8988T (cell line): ENCODE results near the gene PICK1.
"Not testable (repeated sequence)": the region's sequence is repeated elsewhere in the genome, so short reads cannot be mapped to it uniquely, and the experiment has no call there.

ENCODE experiments used
- DNase-seq: peaks from one replicate; pipeline ENCODE4 v3.0.0; 2011

Gene PICK1

DNA sequence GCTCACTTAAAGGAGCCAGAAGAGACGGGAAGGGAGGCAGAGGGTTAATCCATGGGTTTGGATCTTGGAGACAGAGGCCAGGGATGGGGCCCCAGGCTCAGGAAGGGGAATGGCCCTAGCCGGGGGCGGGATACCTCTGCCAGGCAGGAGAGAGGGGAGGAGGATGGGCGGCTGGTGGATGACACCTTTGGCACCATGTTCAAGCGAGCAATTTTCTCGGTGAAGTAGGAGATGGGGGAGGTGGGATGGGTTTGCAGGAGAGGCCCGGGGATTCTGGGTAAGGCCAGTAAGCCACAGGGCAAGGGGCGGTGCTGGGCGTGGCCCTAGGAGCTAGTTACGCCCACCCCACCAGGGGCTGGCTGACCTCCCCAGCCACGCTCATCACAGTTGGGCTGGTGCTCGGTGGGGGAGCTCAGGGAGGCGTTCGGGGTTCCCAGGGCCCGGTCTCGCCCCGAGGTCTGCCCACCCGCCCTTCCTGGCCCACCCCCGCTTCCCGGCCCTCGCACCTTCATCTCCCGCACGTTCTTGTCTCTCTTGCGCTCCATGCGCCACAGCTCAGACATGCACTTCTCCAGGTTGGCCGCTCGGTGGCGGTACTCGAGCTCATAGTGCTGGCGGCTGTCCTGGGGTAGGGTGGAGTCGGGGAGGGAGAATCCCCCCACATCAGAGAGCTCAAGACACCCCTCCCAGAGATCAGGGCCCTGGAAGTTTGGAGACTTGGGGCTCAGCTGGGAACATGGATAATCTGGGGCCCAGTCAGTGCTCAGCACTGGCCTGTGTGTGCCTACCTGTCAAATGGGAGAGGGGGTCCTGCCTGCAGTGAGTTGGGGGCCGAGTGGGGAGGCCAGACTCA, 40.6 kb downstream of the PICK1 start:
- DNase-seq = peak; percentile 72

DNA sequence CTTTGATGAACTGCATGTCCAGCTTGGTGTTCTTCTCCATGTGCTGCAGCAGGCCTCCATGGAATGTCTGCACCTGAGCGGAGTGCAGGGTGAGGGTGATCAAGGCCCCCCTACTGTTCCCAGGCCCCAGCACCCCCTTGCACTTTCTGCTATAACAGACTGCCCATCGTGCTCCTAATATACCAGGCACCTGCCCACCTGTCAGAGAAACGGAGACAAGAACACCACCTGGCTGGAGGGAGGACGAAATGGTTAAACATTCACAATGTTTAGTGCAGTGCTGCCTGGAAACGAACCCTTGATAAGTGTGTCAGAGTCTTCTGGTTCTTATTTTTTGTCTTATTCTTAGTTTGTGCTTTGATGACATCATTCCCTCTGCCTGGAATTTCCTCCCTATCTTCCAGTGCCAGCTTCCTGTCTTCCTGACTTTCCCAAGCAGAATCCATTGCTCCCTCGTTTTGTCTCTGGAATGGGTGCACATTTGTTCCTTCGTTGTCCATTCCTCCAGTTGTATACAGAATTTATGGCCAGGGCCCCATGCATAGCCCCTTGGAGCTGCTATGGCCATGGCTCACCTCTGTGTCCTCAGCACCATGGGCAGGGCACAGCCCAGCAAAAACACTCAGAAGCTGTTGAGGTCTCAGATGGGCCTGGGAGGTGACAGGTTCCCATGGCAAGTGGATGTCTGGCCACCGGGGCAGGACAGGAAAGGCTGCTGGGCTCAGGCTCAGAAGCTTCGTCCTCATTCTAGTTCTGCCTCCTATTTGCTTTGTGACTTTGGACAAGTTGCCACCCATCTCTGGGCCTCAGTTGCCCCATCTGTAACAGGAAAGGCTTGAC, 41.4 kb downstream of the PICK1 start:
- DNase-seq = no peak

DNA sequence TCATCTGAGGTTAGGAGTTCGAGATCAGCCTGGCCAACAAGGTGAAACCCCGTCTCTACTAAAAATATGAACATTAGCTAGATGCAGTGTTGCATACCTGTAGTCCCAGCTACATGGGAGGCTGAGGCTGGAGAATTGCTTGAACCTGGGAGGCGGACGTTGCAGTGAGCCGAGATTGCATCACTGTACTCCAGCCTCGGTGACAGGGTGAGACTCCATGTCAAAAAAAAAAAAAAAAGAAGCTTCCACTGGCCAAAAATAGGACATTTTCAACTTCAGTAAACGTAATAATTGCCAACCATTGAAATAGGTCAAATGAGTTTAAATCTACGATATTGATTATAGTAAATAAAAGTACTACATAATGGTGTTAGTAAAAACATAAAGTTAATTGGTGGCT, 46.4 kb downstream of the PICK1 start:
- DNase-seq = no peak

DNA sequence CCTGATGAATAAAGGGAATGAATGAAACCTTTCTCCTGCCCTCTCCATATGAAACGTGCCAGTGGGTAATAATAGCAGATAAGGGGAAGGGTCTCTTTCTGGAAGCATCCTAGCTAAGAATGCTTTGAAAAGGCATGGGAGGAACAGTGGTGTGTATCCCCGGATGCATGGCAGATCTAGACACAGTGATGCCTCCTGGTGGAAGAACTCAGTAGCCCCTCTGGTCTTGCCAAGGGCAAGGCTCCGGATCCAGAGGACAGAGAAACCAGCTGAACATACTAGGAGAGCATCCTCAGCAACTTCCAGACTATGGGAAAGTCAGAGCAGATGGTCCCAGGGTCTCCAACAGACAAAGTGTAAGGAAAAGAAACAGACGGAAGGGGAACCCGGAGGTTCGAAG, 46.9 kb downstream of the PICK1 start:
- no peak for DNase-seq

DNA sequence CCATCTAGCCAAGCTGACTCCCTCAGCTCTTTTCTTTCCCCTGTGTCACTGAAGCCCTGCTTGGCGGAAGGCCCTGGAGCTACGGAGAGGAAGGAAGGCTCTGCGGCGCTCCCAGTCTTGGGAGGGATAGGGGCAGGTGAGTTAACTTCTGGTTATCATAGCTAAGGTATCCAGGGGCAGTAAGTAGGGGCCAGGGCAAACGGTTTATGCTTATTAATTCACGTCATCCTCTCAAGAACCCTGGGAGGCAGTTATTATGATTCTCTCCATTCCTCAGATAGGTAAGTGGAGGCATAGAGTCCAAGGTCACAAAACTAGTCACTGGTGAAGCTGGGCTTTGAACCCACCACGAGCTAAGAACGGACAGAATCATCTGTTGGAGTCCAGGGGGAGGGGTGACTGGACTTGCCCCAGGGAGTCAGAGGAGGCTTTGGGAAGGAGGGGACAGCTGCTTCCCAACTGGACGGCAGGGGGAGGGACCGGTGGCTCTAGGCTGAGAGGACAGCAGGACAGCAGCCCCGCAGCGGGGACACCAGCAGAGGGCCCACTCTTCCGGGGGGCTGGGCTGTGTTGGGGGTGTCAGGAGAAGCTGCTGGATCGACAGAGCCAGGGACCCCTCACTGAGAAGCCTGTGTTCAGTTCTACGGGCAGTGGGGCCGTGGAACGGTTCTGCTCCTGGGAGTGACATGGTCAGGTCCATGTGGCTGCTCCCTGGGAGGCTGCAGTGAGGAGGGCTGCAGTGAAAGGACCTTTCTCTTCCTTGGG, 49.8 kb downstream of the PICK1 start:
- DNase-seq = no peak

DNA sequence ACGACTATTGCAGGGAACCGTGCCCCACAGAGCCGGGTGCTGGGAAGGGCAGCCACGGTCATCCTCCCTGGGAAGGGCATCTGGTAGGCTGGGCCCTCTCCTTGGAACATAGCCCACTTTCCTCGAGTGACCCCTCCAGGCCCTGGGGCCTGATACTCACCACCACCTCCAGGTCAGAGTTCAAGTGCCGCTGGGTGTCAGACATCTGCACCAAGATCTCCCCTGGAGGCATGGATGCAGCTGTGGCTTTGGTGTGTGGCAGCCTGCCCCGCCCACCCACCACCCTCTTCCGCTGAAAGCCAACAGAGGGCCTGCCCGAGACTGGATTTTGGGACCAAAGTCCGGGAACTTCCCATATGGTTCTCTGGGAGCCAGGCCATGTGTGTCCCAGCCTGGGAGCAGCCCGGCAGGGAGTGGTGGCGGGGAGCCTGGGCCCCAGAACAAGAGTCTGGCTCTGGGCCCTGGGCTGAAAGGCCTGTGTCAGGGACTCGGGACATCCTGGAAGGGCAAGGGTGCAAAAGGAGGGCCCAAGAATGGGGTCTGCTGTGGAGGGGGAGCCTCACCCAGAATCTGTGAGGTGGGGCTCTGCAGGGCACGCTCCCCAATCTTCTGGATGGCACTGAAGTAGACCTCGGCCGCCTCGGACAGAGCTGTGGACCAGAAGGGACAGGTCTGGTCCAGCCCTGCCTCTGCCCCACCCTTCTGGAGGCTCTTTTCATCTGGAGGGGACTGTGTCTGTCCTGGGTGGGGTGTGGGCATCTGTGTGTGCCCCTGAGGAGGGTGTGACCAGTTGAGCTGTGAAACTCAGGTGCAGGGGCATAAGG, 50.7 kb downstream of the PICK1 start:
- DNase-seq = no peak

DNA sequence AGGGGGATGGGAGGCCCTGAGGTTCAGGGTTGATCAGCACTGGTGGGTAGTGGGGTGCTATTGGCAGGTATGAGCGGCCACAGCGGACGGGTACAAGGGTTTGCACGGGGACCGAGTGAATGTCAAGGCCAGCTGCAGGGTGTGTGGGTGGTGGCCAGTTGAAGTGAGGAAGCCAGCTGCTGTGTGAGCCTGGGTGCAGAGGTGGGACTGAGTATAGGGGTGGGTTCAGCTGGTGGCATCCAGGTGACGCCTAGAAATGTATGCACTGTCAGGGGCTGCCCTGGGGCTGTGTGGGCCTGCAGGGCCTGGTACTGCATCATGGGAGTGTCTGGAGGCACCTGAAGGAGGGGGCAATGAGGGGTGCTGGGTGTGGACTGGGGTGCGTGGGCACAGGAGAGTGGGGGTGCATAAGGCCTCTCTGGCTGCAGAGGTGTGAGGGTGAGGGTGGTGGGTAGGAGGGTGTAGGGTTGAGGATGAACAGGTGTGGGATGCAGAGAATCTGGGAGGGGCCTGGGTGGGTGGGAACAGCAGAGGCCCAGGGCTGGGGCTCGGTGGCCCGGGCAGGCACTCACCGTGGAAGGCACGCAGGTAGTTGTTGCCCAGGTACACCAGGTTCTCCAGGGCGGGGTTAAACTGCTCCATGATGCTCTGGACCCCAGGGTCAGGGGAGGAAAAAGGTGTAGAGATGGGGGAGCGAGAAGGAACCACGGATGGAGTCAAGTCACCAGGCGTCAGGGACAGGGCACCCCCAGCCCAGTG, 51.5 kb downstream of the PICK1 start:
- no peak for DNase-seq

DNA sequence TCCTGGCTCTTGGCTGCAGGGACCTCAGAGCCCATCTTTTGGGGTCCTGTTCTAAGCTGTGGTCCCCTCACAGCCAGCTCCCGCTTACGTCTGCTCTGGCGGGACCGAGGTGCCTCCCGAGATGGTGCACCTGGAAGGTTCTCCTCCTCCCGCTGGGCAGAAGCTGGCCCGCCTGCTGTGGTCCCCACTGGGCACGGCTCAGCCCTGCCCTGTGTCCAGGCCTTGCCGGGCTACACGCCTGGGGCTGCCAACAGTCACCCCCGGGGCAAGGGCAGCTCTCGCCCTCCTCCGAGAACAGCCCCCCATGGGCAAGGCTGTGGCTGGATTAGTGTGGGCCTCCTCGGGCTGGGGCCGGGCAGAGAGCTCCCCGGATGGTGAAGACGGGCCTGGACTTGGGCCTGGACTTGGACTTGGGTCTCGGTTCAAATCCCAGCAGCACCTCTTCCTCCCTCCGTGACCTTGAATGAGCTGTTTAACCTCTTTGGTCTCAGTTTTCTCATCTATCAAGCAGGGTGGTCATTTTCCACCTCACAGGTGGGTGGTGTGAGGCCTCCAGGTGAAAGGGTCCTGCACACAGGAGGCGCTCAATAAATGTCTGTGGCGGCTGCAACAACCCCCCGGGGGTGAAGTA, 52.3 kb downstream of the PICK1 start:
- no peak for DNase-seq

DNA sequence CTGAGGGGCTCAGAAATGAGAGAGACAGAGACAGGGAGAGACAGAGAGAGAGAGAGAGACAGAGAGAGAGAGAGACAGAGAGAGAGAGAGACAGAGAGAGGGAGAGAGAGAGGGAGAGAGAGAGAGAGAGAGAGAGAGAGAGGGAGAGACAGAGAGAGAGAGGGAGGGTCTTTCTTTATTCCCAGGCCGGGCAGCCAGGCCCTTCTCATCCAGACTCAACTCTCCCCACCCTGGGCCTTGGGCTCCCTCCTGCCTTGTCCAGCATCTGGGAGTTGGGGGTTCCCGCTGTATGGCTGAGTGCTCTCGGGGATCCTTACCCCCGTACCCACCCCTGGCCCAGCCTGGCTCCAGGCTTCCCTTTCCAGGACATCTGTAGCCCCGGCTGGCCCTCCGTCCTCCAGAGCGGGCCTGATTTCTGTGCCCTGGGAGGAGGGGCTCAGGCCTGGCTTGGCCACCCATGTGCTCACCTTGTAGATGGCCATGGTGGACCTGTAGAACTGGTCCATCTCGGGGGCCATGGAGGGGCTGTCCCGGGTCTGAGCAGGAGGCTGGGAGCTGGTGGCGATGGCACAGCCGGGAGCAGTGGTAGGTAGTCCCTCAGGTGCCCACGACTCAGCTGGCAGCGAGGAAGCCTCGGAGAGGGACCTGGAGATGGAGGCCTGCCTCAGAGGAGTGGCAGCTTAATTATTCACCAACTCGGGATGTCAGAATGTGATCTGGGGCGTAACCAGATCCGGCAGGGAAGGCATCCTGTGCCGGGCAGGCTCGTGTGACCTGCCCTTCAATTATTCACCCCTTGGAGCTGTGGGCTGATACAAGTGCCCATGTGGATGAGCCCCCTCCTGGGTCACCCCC, 53.0 kb downstream of the PICK1 start, which contains the start of gene BAIAP2L2:
BAIAP2L2 (minus strand) TSS at position 677 of the 855 bp plus-strand sequence; CDS start at position 518, 159 bp downstream.
- no peak for DNase-seq

DNA sequence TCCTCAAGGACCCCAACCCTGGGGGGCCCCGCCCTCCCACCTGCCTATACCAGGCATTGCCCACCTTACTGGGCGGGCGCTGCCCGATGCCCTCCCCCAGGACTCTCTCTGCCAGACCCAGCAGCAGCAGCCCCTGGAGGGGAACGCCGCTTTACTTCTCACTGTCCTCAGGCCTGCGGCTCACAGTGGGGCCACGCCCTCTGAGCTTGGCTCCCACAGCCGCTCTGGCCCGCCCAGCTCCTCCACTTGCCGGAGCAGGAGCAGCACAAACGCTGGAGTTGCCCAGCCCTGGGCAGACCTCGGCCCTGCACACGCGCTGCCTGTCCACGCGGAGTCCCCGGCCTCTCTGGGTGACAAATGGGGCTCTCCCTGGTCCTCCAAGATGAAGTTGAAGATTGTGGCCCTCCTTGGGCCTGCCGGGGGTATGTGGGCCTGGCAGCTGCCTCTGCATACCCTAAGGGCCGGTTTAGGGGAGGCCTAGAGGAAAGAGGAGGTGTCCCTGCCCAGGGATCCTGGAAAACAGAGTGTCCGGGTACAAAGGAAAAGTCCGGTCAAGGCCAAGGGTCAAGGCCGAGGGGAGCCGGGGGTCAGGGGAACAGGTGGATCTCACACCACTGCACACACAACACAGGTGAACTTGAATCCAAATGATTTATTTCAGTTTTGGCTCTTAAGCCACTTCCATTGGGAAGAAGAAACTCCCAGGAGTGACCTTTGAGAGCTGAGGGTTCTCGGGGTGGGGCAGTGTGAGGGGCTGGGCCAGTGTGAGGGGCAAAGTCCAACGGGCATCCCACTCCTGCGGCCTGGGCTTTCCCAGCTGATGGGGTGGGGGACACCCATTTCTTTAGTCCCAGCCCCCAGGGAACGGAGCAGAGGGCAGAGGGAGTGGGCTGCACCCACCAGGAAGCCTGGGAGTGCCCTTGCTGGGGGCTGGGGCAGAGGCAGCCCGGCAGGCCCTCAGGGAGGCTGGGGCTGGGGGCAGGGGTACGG, 54.0 kb downstream of the PICK1 start:
- DNase-seq = no peak

DNA sequence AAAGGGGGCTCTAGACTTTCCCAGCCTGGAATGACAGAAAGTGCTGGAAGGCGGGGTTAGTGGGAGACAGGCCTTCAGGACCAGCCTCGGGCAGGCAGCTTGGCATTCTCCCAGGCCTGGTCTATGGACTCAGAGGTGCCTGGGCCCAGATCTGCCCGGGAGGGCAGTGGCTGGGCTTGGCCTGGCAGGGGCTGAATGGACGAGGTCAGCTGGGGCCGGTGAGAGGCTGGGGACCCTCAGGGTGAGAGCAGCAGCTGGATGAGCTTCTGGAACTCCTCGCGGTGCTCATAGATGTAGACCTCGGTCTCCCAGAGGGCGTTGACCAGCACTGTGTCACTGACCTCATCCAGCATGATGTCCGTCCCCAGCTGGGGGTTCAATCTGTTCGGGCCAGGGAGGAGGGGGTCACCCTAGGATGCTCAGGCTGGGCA, 54.7 kb downstream of the PICK1 start:
- DNase-seq = no peak

DNA sequence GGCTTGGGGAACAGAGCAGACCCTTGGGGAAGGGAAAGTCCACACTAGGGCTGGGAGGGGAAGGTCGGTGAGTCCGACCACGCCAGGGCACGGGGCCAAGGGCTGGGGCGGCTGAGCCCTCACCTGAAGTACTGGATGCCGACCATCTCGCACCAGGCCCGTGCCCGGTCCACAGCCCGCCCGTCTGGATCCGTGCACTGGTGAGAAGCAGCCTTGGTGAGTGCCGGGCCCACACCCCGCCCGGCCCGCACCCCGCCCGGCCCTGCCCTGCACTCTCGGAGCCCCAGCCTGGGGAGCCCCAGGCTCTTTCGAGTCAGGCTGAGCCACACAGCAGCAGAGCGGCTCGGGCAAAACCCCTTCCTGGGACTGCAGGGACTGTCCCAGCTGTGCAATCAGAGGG, 55.2 kb downstream of the PICK1 start:
- no peak for DNase-seq

DNA sequence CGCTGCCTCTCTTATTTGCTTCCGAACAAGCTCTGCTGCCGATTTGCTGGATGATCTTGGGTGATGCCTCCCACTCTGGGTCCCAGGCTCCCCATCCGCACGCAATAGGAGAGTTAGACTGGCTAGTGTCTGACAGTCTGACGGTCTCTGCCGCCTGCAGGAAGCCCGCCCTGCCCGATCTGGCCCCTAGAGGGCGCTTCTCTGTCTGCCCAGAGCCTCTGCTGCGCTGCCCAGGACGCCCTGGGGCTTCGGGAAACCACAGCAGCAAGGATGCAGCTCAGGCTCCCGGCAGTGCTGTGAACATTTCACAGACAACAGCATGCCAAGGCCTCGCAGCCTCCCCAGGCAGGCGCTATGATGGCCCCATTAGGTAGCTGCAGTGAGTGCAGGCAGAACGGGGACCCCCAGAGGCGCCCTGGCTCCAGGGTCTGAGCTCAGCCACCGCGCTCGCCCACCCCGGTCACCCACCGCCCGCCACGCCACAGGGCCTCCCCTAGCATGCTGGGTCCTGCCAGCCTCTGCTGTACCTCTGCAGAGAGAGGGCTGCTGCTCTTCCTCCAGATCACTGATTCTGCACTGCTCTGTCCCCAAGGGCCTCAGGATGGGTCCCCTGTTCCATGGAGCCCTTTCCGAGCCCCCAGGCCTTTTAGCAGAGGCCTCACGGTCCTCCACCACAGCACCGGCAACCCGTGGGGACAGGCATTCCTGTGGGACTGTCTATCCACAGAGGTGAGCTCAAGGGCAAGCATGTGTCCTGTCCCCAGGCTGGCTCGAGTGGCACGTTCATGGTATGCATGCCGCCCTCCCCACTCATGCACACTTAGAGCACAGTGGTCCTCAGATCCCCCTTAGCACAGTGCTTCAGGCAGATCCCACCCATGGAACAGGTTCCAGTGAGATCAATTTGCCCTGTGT, 57.5 kb downstream of the PICK1 start:
- peak; percentile 97 for DNase-seq

DNA sequence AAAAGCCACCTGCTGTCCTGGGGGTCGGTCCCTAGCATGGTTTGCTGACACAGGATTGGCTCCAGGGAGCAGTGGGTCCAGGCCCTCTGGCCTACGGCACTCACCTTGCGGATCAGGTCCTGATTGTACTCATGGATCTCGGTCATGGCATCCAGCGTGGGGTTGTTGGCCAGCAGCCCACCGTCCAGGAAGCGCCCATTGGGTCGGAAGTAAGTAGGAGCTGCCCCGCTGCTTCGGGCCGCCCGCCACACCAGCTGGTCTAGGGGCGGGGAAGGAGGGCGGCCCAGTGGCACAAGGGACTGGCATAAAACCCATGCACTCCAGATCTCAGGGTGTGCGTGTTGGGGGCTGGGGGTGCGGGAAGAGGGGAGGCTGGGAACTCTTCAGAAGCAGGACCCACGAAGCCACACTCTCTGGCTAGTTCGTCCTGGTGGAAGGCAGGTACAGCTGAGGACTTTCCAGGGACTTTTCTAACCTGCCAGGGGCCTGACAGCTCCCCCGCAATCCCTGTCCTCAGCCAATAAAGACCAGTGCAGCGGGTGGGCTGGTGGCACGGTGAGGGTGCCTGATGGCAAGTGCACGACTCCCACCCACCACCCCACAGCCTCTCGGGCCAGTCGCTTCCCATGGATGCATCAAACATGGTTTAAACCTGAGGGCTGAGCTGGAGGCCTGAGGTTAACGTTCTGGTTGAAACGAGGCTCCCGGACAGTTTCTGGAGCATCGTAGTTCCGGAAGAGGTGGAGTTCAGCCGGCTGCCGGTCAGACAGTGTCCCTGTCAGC, 58.4 kb downstream of the PICK1 start:
- DNase-seq = no peak

DNA sequence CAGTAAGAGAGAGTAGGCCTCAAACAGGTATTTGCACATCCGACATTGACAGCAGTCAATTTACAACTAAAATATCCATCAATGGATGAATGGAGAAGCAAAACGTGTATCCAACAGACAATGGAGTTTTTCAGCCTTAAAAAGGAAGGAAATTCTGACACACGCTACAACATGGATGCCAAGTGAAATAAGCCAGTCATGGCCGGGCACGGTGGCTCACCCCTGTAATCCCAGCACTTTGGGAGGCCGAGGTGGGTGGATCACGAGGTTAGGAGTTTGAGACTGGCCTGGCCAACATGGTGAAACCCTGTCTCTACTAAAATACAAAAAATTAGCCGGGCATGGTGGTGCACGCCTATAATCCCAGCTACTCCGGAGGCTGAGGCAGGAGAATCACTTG, 60.4 kb downstream of the PICK1 start:
- not testable (repeated sequence) for DNase-seq

DNA sequence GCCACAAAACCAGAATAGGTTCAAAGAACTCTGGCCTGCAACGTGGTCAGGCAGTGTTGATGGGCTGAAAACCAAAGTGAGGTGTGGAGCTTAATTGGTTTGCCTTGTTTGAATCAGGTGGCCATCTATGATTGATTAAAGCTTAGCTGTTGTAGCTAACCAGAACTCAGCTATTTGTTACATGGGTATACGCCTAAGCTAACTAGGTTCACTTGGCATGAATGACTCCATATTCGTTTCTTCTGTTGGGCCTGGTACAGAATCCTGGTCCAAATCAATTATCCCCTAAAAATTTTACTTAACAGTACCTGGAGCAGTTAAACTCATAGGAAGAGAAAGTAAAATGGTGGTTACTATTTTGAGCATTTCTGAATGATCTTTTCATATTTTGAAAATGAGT, 61.0 kb downstream of the PICK1 start:
- DNase-seq = no peak

DNA sequence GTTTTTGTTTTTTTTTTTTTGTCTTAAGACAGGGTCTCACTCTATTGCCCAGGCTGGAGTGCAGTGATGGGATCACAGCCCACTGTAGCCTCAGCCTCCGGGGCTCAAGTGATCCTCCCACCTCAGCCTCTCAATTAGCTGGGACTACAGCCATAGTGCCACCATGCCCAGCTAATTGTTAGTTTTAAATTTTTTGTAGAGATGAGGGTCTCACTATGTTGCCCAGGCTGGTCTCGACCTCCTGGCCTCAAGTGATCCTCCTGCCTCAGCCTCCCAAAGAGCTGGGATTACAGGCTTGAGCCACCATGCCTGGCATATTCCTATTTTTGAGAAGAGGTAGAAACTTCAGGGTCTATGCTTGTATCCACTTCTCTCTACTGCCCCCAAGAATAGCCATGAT, 61.5 kb downstream of the PICK1 start:
- not testable (repeated sequence) for DNase-seq
